Ovary (tissue), 1 donor: ENCODE results near the gene KANK2.

ENCODE experiments used
- EP300 ChIP-seq: sonication (generic); formaldehyde crosslinking; IDR thresholded peaks from one replicate; pipeline ENCODE4 v1.6.1; 2017; ENCODE audit warnings: antibody characterized with exemption
- POLR2A ChIP-seq: fragments of 450-650 bp; IDR thresholded peaks from one replicate; pipeline ENCODE4 v1.6.1; 2017; ENCODE audit warnings: antibody characterized with exemption, mild to moderate bottlenecking, moderate library complexity

DNA sequence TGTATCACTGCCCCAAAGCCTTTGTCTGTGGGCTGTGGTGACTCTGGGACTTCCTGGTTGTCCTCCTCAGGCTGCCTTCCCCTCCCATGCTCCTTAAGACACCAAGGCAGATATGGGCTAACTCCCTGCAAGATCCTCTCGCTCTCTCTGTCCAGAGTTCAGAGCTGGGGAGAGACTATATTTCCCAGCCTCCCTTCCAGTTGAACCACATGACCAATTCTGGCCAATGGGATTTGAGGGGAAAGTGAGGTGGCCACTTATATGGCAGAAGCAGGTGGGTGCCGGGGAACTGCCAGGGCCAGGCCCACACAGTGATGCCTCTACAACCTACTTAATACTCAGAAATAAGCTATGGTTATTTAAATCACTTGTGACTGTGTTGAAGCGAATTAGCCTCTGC, 25.9 kb upstream of the KANK2 start:
- no peak for TF ChIP-seq EP300
- no peak for TF ChIP-seq POLR2A
